H1 (cell line): ENCODE results near the gene TANC1. TPM values are rescaled to one million over a fixed set of nuclear protein-coding genes. Genes with fewer than 3 reads are reported as not detected.

ENCODE experiments used
- CTCF ChIA-PET: fragments of 300-600 bp; sonication (Branson Sonifier 250); formaldehyde crosslinking; loops from one replicate; lab custom pipeline; 2021; ENCODE audit not compliant: partially characterized antibody; lab: Charles Lee
- POLR2A ChIA-PET: fragments of 300-600 bp; sonication (Branson Sonifier 250); formaldehyde crosslinking; loops from one replicate; lab custom pipeline; 2021; ENCODE audit warnings: inconsistent platforms; ENCODE audit not compliant: partially characterized antibody; lab: Charles Lee
- DNase-seq, 2 experiments: peaks; one replicate each; pipeline versions ENCODE4 v3.0.0 to v3.0.0-alpha.2; 2010 to 2022; ENCODE audit warnings: low spot score in 2 of 2, low read depth in 1 of 2, mixed read lengths in 1 of 2
- FAIRE-seq: peaks from 2 replicates; lab custom pipeline; 2011; peaks lifted over from hg19 to GRCh38; lab: Jason Lieb, UNC
- H2AFZ ChIP-seq: 2 replicates; pipeline ENCODE4 v1.8.1; 2012; ENCODE audit warnings: low read length, inconsistent platforms
- H2AK5ac ChIP-seq: 2 replicates; pipeline ENCODE4 v1.6.1; 2013; ENCODE audit warnings: low read depth, low read length
- H2BK120ac ChIP-seq: replicated peaks from 2 replicates; pipeline ENCODE3; 2013; ENCODE audit warnings: low read depth, low read length, inconsistent platforms
- H2BK12ac ChIP-seq: 2 replicates; pipeline ENCODE4 v1.6.1; 2013; ENCODE audit warnings: low read depth, low read length
- H2BK15ac ChIP-seq: 2 replicates; pipeline ENCODE4 v1.6.1; 2013; ENCODE audit warnings: low read length
- H2BK20ac ChIP-seq: 2 replicates; pipeline ENCODE4 v1.6.1; 2013; ENCODE audit warnings: low read length
- H2BK5ac ChIP-seq: 2 replicates; pipeline ENCODE4 v1.6.1; 2013; ENCODE audit warnings: low read depth, low read length
- H3K14ac ChIP-seq: 2 replicates; pipeline ENCODE4 v1.6.1; 2013; ENCODE audit warnings: inconsistent platforms; ENCODE audit not compliant: insufficient read length
- H3K18ac ChIP-seq: 2 replicates; pipeline ENCODE4 v1.6.1; 2013; ENCODE audit warnings: low read length; ENCODE audit errors: extremely low read depth
- H3K23ac ChIP-seq: 2 replicates; pipeline ENCODE4 v1.6.1; 2013; ENCODE audit warnings: inconsistent platforms; ENCODE audit not compliant: insufficient read length
- H3K23me2 ChIP-seq: 2 replicates; pipeline ENCODE4 v1.6.1; 2013; ENCODE audit warnings: low read depth, low read length
- H3K27ac ChIP-seq: 2 replicates; pipeline ENCODE4 v1.6.1; 2011; ENCODE audit warnings: low read depth, low read length, inconsistent platforms
- H3K27me3 ChIP-seq, 4 experiments: replicated peaks in 1 of 4; 1 replicate in 1 of 4; 2 replicates in 3 of 4; pipeline versions ENCODE4 v1.6.1 to v1.8.1; 2011 to 2013; ENCODE audit warnings: low read length in 3 of 4, mild to moderate bottlenecking in 3 of 4, inconsistent platforms in 2 of 4, mixed read lengths in 2 of 4, moderate library complexity in 1 of 4; ENCODE audit not compliant: control insufficient read depth in 3 of 4, insufficient read depth in 3 of 4; ENCODE audit errors: extremely low read depth in 1 of 4
- H3K36me3 ChIP-seq, 4 experiments: 2 replicates each; pipeline versions ENCODE4 v1.6.1 to v1.8.1; 2011 to 2013; ENCODE audit warnings: mild to moderate bottlenecking in 4 of 4, low read length in 3 of 4, moderate library complexity in 2 of 4, control low read depth in 1 of 4, inconsistent platforms in 1 of 4; ENCODE audit not compliant: insufficient read depth in 4 of 4, control insufficient read depth in 2 of 4
- H3K4ac ChIP-seq: replicated peaks from 2 replicates; pipeline ENCODE3; 2013; ENCODE audit warnings: low read length, low read depth, mixed read lengths, inconsistent platforms; ENCODE audit not compliant: insufficient read length
- H3K4me1 ChIP-seq, 4 experiments: replicated peaks in 1 of 4; 1 replicate in 1 of 4; 2 replicates in 3 of 4; pipeline versions ENCODE4 v1.6.1 to v1.8.1; 2011 to 2013; ENCODE audit warnings: low read length in 3 of 4, inconsistent platforms in 2 of 4, mixed read lengths in 1 of 4; ENCODE audit not compliant: insufficient read depth in 4 of 4, control insufficient read depth in 3 of 4
- H3K4me2 ChIP-seq, 2 experiments: 2 replicates each; pipeline versions ENCODE4 v1.6.1 to v1.8.1; 2011 to 2013; ENCODE audit warnings: low read depth in 2 of 2, low read length in 2 of 2, control low read depth in 1 of 2, inconsistent platforms in 1 of 2, mild to moderate bottlenecking in 1 of 2; ENCODE audit not compliant: insufficient read depth in 1 of 2
- H3K4me3 ChIP-seq, 4 experiments: fragments of 200-600, 300-600 bp in 1 of 4; sonication (generic), shearing (Covaris generic), sonication (Bioruptor Twin) in 1 of 4; 2 replicates each; pipeline versions ENCODE4 v1.5.1 to v1.8.1; 2011 to 2016; ENCODE audit warnings: low read length in 4 of 4, low read depth in 3 of 4, control low read depth in 2 of 4, inconsistent platforms in 2 of 4, mild to moderate bottlenecking in 2 of 4, mixed read lengths in 1 of 4, moderate library complexity in 1 of 4; ENCODE audit not compliant: insufficient read depth in 2 of 4; ENCODE audit errors: extremely low read depth in 1 of 4
- H3K56ac ChIP-seq: replicated peaks from 2 replicates; pipeline ENCODE3; 2013; ENCODE audit warnings: low read depth, mild to moderate bottlenecking, mixed read lengths, low read length, inconsistent platforms; ENCODE audit not compliant: insufficient read length
- H3K79me1 ChIP-seq: 2 replicates; pipeline ENCODE4 v1.6.1; 2013; ENCODE audit warnings: low read depth, low read length, control low read depth
- H3K79me2 ChIP-seq, 2 experiments: 2 replicates each; pipeline versions ENCODE4 v1.6.1 to v1.8.1; 2012 to 2013; ENCODE audit warnings: low read length in 2 of 2, mild to moderate bottlenecking in 2 of 2, inconsistent platforms in 1 of 2; ENCODE audit not compliant: insufficient read depth in 2 of 2, control insufficient read depth in 1 of 2
- H3K9ac ChIP-seq, 4 experiments: replicated peaks in 1 of 4; 1 replicate in 1 of 4; 2 replicates in 3 of 4; pipeline versions ENCODE4 v1.6.1 to v1.8.1; 2011 to 2013; ENCODE audit warnings: low read depth in 3 of 4, low read length in 3 of 4, control low read depth in 2 of 4, mild to moderate bottlenecking in 2 of 4, moderate library complexity in 2 of 4, inconsistent platforms in 1 of 4; ENCODE audit errors: extremely low read depth in 1 of 4
- H3K9me3 ChIP-seq, 2 experiments: 2 replicates each; pipeline versions ENCODE4 v1.6.1 to v1.8.1; 2012 to 2013; ENCODE audit warnings: mild to moderate bottlenecking in 2 of 2, moderate library complexity in 2 of 2, control low read depth in 1 of 2, inconsistent platforms in 1 of 2, low read depth in 1 of 2, low read length in 1 of 2, mixed read lengths in 1 of 2; ENCODE audit not compliant: insufficient read depth in 2 of 2
- H4K20me1 ChIP-seq, 2 experiments: replicated peaks in 1 of 2; 2 replicates each; pipeline versions ENCODE3 to v1.8.1; 2011 to 2013; ENCODE audit warnings: inconsistent platforms in 2 of 2, low read length in 2 of 2, mild to moderate bottlenecking in 1 of 2; ENCODE audit not compliant: insufficient read depth in 2 of 2, control insufficient read depth in 1 of 2
- H4K5ac ChIP-seq: 2 replicates; pipeline ENCODE4 v1.6.1; 2013; ENCODE audit warnings: low read length, low read depth, mixed read lengths, inconsistent platforms; ENCODE audit not compliant: insufficient read length
- H4K8ac ChIP-seq: 2 replicates; pipeline ENCODE4 v1.8.0; 2013; ENCODE audit warnings: mild to moderate bottlenecking, moderate library complexity, low read length, inconsistent platforms; ENCODE audit not compliant: insufficient read depth; ENCODE audit errors: extremely low read depth
- H4K91ac ChIP-seq: replicated peaks from 2 replicates; pipeline ENCODE3; 2013; ENCODE audit warnings: low read length, mixed read lengths, inconsistent platforms; ENCODE audit not compliant: insufficient read length
- WGBS, 2 experiments: shearing (Covaris generic) in 1 of 2; methylation state at CpG; one replicate each; pipeline versions ENCODE4 v1.1.6 to v1.1.7; 2013 to 2015; ENCODE audit warnings: low lambda C conversion rate in 2 of 2, mixed read lengths in 2 of 2, inconsistent platforms in 1 of 2, low coverage in 1 of 2, missing lambda C conversion rate in 1 of 2; ENCODE audit not compliant: insufficient replicate concordance in 2 of 2, insufficient coverage in 1 of 2, insufficient read length in 1 of 2; ENCODE audit errors: extremely low coverage in 1 of 2, missing lambda C conversion rate in 1 of 2; 5-methylcytosine and 5-hydroxymethylcytosine counted together
- polyA plus RNA-seq, 7 experiments: library from polyadenylated mRNA; depleted of rRNA in 3 of 7; stranded (reverse) in 5 of 7; unstranded in 2 of 7; fragments of >200 nt in 5 of 7; fragments of 200-250 nt in 2 of 7; gene quantifications; 1 replicate in 5 of 7; 2 replicates in 1 of 7; 4 replicates in 1 of 7; pipeline versions ENCODE4 v1.2.1 to v1.2.3, GENCODE V29; 2011 to 2013; ENCODE audit warnings: missing spikeins in 2 of 7, mixed read lengths in 2 of 7
- total RNA-seq: library from RNA; stranded (reverse); fragmentation: NEBNext Ultra II Directional; extraction: Animal tissue kit (Norgen Biotek cat#: 25700); gene quantifications from 2 replicates; pipeline ENCODE4 v1.2.1, GENCODE V29; 2021

The TANC1 gene
- total and polyA plus RNA-seq, 2 of the 8 experiments (the other 6 are each of a cell fraction or from before 2014, with no cell fraction given) = 4.1 to 7.6 TPM

DNA sequence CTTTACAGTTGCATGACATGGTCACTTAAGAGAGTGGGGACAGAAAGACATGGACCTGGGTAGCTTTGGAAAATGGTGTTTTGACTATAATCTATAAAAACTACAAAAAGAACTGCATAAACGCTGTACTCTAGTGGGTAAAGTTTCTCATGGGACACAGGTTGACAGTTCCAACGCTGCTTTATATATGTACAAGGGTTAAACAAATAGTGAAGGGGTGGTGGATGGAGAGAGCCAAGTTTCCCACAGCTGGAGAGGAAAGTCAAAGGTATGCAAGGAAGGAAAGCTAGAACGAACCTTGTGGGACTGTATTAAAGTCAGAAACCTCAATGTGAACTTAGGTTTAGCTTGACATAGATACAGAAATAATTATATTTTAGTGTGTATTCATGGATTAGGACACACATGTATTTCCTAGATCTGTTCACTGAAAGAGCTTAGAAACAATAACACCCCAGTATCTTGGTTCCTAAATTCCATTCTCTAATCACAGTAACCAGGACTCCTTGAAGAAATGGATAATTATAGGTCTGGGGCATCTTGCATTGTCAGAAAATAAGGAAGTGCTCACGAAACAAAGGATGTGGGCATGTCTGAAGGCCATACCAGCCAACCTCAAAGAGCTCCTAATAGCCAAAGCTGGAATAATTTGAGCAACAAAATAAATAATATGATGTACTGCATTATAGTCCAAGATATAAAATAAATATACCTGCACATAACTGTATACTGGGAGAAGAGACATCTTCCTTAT lies 28.8 kb downstream of the TANC1 start:
- Histone ChIP-seq H3K9ac (no peak overlapping the region), H2BK12ac (no peak overlapping the region), H3K4me1 (peaks cover 0 to 9% (median 4%) of the 10 kb centered on the region in 4 experiments; a peak in 3 of 7 replicates), H2BK15ac (no peak overlapping the region), H3K4me2 (no peak overlapping the region), H3K36me3 (no peaks in the 10 kb centered on the region), H3K56ac (no peak overlapping the region), H2BK120ac (no peak overlapping the region), H4K8ac (no peak overlapping the region), H3K23ac (no peak overlapping the region), H4K91ac (no peak overlapping the region), H3K23me2 (no peaks in the 10 kb centered on the region), H2AK5ac (no peak overlapping the region), H3K9me3 (no peaks in the 10 kb centered on the region), H2BK20ac (no peak overlapping the region), H4K20me1 (peaks cover 0 to 2% of the 10 kb centered on the region in 2 experiments), H3K18ac (no peak overlapping the region), H3K4me3 (no peak overlapping the region), H3K27me3 (no peaks in the 10 kb centered on the region), H3K4ac (no peak overlapping the region), H2AFZ (no peak overlapping the region), H4K5ac (no peak overlapping the region), H2BK5ac (no peak overlapping the region), H3K14ac (no peak overlapping the region), H3K79me2 (0 out of 4 replicates have a peak, but pooled peaks cover 0 to 3% of the 10 kb centered on the region in 2 experiments), H3K27ac (no peak overlapping the region), H3K79me1 (peaks cover 2% of the 10 kb centered on the region; the same call in 1 of the 2 replicates)
- CTCF ChIA-PET = interaction anchor here (0.6 to 3.1 kb wide), 28 partner anchors 10 to 835 kb away, joined by 3 to 22 read pairs (median 4); no protein-coding TSS in a partner anchor
- POLR2A ChIA-PET = interaction anchor here (0.6 to 1.1 kb wide), 5 partner anchors 12 to 1005 kb away, joined by 3 to 4 read pairs (median 3); no protein-coding TSS in a partner anchor
- DNase-seq = no peak
- WGBS, 2 experiments = 81% methylated on average over 4 of the region's 4 CpGs; no CpG with 5 or more reads in 1 of the 2 experiments
- FAIRE-seq = no peak
